ENCODE data around the gene TBCK. TPM values are rescaled to one million over a fixed set of nuclear protein-coding genes. Genes with fewer than 3 reads are reported as not detected.

TBCK gene
- total and polyA plus RNA-seq, 8 donors: 36.1 to 60.0 (median 46.2) TPM

- no peak overlapping the region for H3K4me3 ChIP-seq
- TF ChIP-seq CTCF (IDR thresholded peaks at IDR 0.05): no peak
- no peaks in the 10 kb centered on the region for H3K27me3 ChIP-seq
- no peak for DNase-seq
- no peaks in the 10 kb centered on the region for H3K36me3 ChIP-seq
- ATAC-seq: no peak
- no peak overlapping the region for H3K27ac ChIP-seq
- H3K4me1 ChIP-seq: no peaks in the 10 kb centered on the region
- H3K9me3 ChIP-seq: peaks cover 0 to 6% of the 10 kb centered on the region in 2 donors
- intact Hi-C loops (cut with DNase I): no loop called here
Measured at GRCh38 chr4:106021737-106022410, 294.1 kb downstream of the TBCK start.

- Histone ChIP-seq H3K36me3 (no peaks in the 10 kb centered on the region), H3K4me3 (no peak overlapping the region), H3K4me1 (no peaks in the 10 kb centered on the region), H3K27ac (no peak overlapping the region), H3K9me3 (no peaks in the 10 kb centered on the region), H3K27me3 (no peaks in the 10 kb centered on the region)
- no peak for TF ChIP-seq CTCF (IDR thresholded peaks at IDR 0.05)
- intact Hi-C loops (cut with DNase I): no loop called here
- ATAC-seq: no peak
- DNase-seq: no peak
Measured at GRCh38 chr4:106019771-106020170, 296.2 kb downstream of the TBCK start.

- no peak for TF ChIP-seq CTCF (IDR thresholded peaks at IDR 0.05)
Measured at GRCh38 chr4:106017975-106018374, 298.0 kb downstream of the TBCK start.

GRCh38 chr4:106011387-106011786 is 304.6 kb downstream of the TBCK start:
- intact Hi-C loops (cut with DNase I): no loop called here
- no peak overlapping the region for H3K27ac ChIP-seq
- H3K9me3 ChIP-seq: peaks cover 0 to 26% of the 10 kb centered on the region in 2 donors
- ATAC-seq (no peak), DNase-seq (no peak)
- H3K4me3 ChIP-seq: no peak overlapping the region
- H3K4me1 ChIP-seq: no peaks in the 10 kb centered on the region
- H3K27me3 ChIP-seq: no peaks in the 10 kb centered on the region
- H3K36me3 ChIP-seq: no peaks in the 10 kb centered on the region
- TF ChIP-seq CTCF (IDR thresholded peaks at IDR 0.05): no peak

More at GRCh38 chr4:106017975-106018374, 298.0 kb downstream of the TBCK start:
- H3K27me3 ChIP-seq: no peaks in the 10 kb centered on the region
- H3K9me3 ChIP-seq: peaks cover 0 to 3% of the 10 kb centered on the region in 2 donors
- H3K4me1 ChIP-seq: no peaks in the 10 kb centered on the region
- no peak overlapping the region for H3K4me3 ChIP-seq
- intact Hi-C loops (cut with DNase I): no loop called here
- H3K27ac ChIP-seq: no peak overlapping the region
- ATAC-seq (no peak), DNase-seq (no peak)
- no peaks in the 10 kb centered on the region for H3K36me3 ChIP-seq

GRCh38 chr4:106010761-106011160 is 305.2 kb downstream of the TBCK start:
- ATAC-seq (no peak), DNase-seq (no peak)
- intact Hi-C loops (cut with DNase I): no loop called here
- Histone ChIP-seq H3K27me3 (no peaks in the 10 kb centered on the region), H3K4me3 (no peak overlapping the region), H3K36me3 (no peaks in the 10 kb centered on the region), H3K27ac (no peak overlapping the region), H3K9me3 (peaks cover 0 to 26% of the 10 kb centered on the region in 2 donors), H3K4me1 (no peaks in the 10 kb centered on the region)
- no peak for TF ChIP-seq CTCF (IDR thresholded peaks at IDR 0.05)
